SK-N-SH (cell line): Measurements from ENCODE around the gene NUMA1. TPM values are rescaled to one million over a fixed set of nuclear protein-coding genes. Genes with fewer than 3 reads are reported as not detected.

Source experiments
- CTCF ChIA-PET: fragments of 300-600, 350-600 bp; formaldehyde crosslinking; extraction: SDS; loops from one replicate; lab custom pipeline; 2021; lab: Yijun Ruan, JAX
- POLR2A ChIA-PET: fragments of 350-600 bp; sonication (Branson Sonifier 250); formaldehyde crosslinking; extraction: SDS; loops from one replicate; lab custom pipeline; 2020; ENCODE audit warnings: antibody characterized with exemption, inconsistent platforms; lab: Yijun Ruan, JAX
- DNase-seq: peaks from one replicate; pipeline ENCODE4 v3.0.0; 2012
- H2AFZ ChIP-seq: fragments of 200-600 bp; sonication (generic); 2 replicates; pipeline ENCODE4 v1.8.1; 2016; ENCODE audit warnings: antibody characterized with exemption, mild to moderate bottlenecking, low read depth
- H3F3A ChIP-seq: fragments of 200-600 bp; sonication (generic); replicated peaks from 2 replicates; pipeline ENCODE3; 2016; ENCODE audit warnings: antibody characterized with exemption, mild to moderate bottlenecking; ENCODE audit not compliant: insufficient read depth
- H3K27ac ChIP-seq, 2 experiments: fragments of 200-500 bp in 1 of 2; fragments of 200-600 bp in 1 of 2; sonication (Bioruptor generic) in 1 of 2; sonication (generic), shearing (Covaris generic) in 1 of 2; 2 replicates each; pipeline versions ENCODE4 v1.5.1 to v1.6.1; 2014 to 2016; ENCODE audit warnings: low read depth in 2 of 2, inconsistent platforms in 1 of 2, low read length in 1 of 2, mild to moderate bottlenecking in 1 of 2, mixed read lengths in 1 of 2
- H3K27me3 ChIP-seq: fragments of 200-600 bp; sonication (generic), shearing (Covaris generic); 2 replicates; pipeline ENCODE4 v1.6.1; 2016; ENCODE audit warnings: mixed run types; ENCODE audit not compliant: insufficient read depth
- H3K36me3 ChIP-seq, 2 experiments: fragments of 200-500 bp in 1 of 2; fragments of 200-600 bp in 1 of 2; sonication (Bioruptor generic) in 1 of 2; sonication (generic) in 1 of 2; replicated peaks in 1 of 2; 2 replicates each; pipeline versions ENCODE3 to v1.5.1; 2014 to 2016; ENCODE audit warnings: low read length in 1 of 2, mild to moderate bottlenecking in 1 of 2; ENCODE audit not compliant: insufficient read depth in 2 of 2, control insufficient read depth in 1 of 2
- H3K4me1 ChIP-seq, 2 experiments: fragments of 200-500 bp in 1 of 2; fragments of 200-600 bp in 1 of 2; sonication (Bioruptor generic) in 1 of 2; sonication (generic), shearing (Covaris generic) in 1 of 2; 2 replicates each; pipeline versions ENCODE4 v1.5.1 to v1.6.1; 2014 to 2016; ENCODE audit warnings: low read depth in 1 of 2, low read length in 1 of 2, mixed run types in 1 of 2; ENCODE audit not compliant: insufficient read depth in 2 of 2, control insufficient read depth in 1 of 2
- H3K4me2 ChIP-seq: fragments of 200-600 bp; sonication (generic), shearing (Covaris generic); 2 replicates; pipeline ENCODE4 v1.6.1; 2017; ENCODE audit warnings: mixed run types
- H3K4me3 ChIP-seq, 2 experiments: fragments of 200-500 bp in 1 of 2; fragments of 200-600 bp in 1 of 2; sonication (Bioruptor generic) in 1 of 2; sonication (generic), shearing (Covaris generic) in 1 of 2; 2 replicates each; pipeline versions ENCODE4 v1.5.1 to v1.8.1; 2014 to 2016; ENCODE audit warnings: low read depth in 2 of 2, inconsistent platforms in 1 of 2, low read length in 1 of 2, mild to moderate bottlenecking in 1 of 2, mixed read lengths in 1 of 2, moderate library complexity in 1 of 2
- H3K79me2 ChIP-seq: fragments of 200-600 bp; sonication (generic); 2 replicates; pipeline ENCODE4 v1.8.1; 2017; ENCODE audit warnings: mild to moderate bottlenecking; ENCODE audit not compliant: insufficient read depth
- H3K9ac ChIP-seq: fragments of 200-600 bp; sonication (generic); 2 replicates; pipeline ENCODE4 v1.6.1; 2017; ENCODE audit warnings: mixed run types
- H3K9me2 ChIP-seq: fragments of 200-600 bp; sonication (generic); 2 replicates; pipeline ENCODE4 v1.6.1; 2017; ENCODE audit warnings: mixed run types
- H3K9me3 ChIP-seq: fragments of 200-600 bp; sonication (generic); 2 replicates; pipeline ENCODE4 v1.6.1; 2017; ENCODE audit warnings: mixed run types, mild to moderate bottlenecking, moderate library complexity
- H4K20me1 ChIP-seq: fragments of 200-600 bp; sonication (generic); 2 replicates; pipeline ENCODE4 v1.6.1; 2017; ENCODE audit warnings: mild to moderate bottlenecking, mixed run types; ENCODE audit not compliant: insufficient read depth
- CHD2 ChIP-seq: fragments of 150-350 bp; IDR thresholded peaks from 2 replicates; pipeline ENCODE4 v1.6.1; 2018; ENCODE audit warnings: low read length; ENCODE audit not compliant: partially characterized antibody
- ELF1 ChIP-seq: IDR thresholded peaks from 2 replicates; pipeline ENCODE4 v1.4.0; 2012
- EZH2phosphoT487 ChIP-seq: fragments of 200-600 bp; sonication (generic); IDR thresholded peaks from 2 replicates; pipeline ENCODE4 v1.6.1; 2017; ENCODE audit warnings: low read depth, mixed run types, mild to moderate bottlenecking, antibody characterized with exemption, moderate library complexity, borderline replicate concordance
- FOSL2 ChIP-seq: IDR thresholded peaks from 2 replicates; pipeline ENCODE4 v1.4.0; 2012; ENCODE audit warnings: low read depth, mild to moderate bottlenecking, moderate library complexity, borderline replicate concordance
- FOXJ3 ChIP-seq: sonication (generic); formaldehyde crosslinking; IDR thresholded peaks from 2 replicates; pipeline ENCODE4 v1.5.1; 2020; ENCODE audit warnings: mild to moderate bottlenecking, missing genetic modification reagents
- FOXM1 ChIP-seq: IDR thresholded peaks from 2 replicates; pipeline ENCODE4 v1.4.0; 2012; ENCODE audit warnings: low read depth, mild to moderate bottlenecking
- GABPA ChIP-seq: IDR thresholded peaks from 2 replicates; pipeline ENCODE4 v1.4.0; 2012; ENCODE audit warnings: low read depth, mild to moderate bottlenecking
- GATA2 ChIP-seq: sonication (generic); formaldehyde crosslinking; IDR thresholded peaks from 2 replicates; pipeline ENCODE4 v1.5.0; 2020; ENCODE audit warnings: mild to moderate bottlenecking, missing genetic modification reagents
- IRF3 ChIP-seq: fragments of 150-350 bp; IDR thresholded peaks from 2 replicates; pipeline ENCODE4 v1.6.1; 2016; ENCODE audit warnings: mild to moderate bottlenecking, low read depth, low read length
- JUND ChIP-seq: IDR thresholded peaks from 2 replicates; pipeline ENCODE4 v1.4.0; 2012
- MAX ChIP-seq: IDR thresholded peaks from 2 replicates; pipeline ENCODE4 v1.4.0; 2012; ENCODE audit warnings: low read depth
- MEF2A ChIP-seq: IDR thresholded peaks from 2 replicates; pipeline ENCODE4 v1.4.0; 2012; ENCODE audit warnings: low read depth, borderline replicate concordance
- NFIC ChIP-seq: IDR thresholded peaks from 2 replicates; pipeline ENCODE4 v1.4.0; 2012; ENCODE audit warnings: borderline replicate concordance
- NRF1 ChIP-seq: IDR thresholded peaks from 2 replicates; pipeline ENCODE4 v1.6.1; 2012; ENCODE audit warnings: low read depth, mild to moderate bottlenecking, low read length
- POLR2AphosphoS5 ChIP-seq: IDR thresholded peaks from 2 replicates; pipeline ENCODE4 v1.6.1; 2012; ENCODE audit warnings: low read depth, low read length
- RAD21 ChIP-seq: IDR thresholded peaks from 2 replicates; pipeline ENCODE4 v1.6.1; 2012; ENCODE audit warnings: mild to moderate bottlenecking, low read length
- RCOR1 ChIP-seq: fragments of 150-350 bp; IDR thresholded peaks from 2 replicates; pipeline ENCODE4 v1.6.1; 2017; ENCODE audit warnings: antibody characterized with exemption, low read length
- RFX5 ChIP-seq: IDR thresholded peaks from 2 replicates; pipeline ENCODE4 v1.6.1; 2012; ENCODE audit warnings: mild to moderate bottlenecking, improper control_type of control experiment, low read length
- SIN3A ChIP-seq: IDR thresholded peaks from 2 replicates; pipeline ENCODE4 v1.6.1; 2012; ENCODE audit warnings: low read depth, mild to moderate bottlenecking, low read length, moderate library complexity, borderline replicate concordance
- SMC3 ChIP-seq: IDR thresholded peaks from 2 replicates; pipeline ENCODE4 v1.6.1; 2012; ENCODE audit warnings: low read depth, low read length, improper control_type of control experiment
- TCF12 ChIP-seq: IDR thresholded peaks from 2 replicates; pipeline ENCODE4 v1.4.0; 2012
- USF1 ChIP-seq: IDR thresholded peaks from 2 replicates; pipeline ENCODE4 v1.4.0; 2012; ENCODE audit warnings: low read depth, borderline replicate concordance
- USF2 ChIP-seq: fragments of 150-350 bp; IDR thresholded peaks from 2 replicates; pipeline ENCODE4 v1.6.1; 2017; ENCODE audit warnings: antibody characterized with exemption, low read length, low read depth, borderline replicate concordance
- YY1 ChIP-seq: IDR thresholded peaks from 2 replicates; pipeline ENCODE4 v1.4.0; 2012; ENCODE audit warnings: low read depth, mild to moderate bottlenecking
- ZBTB33 ChIP-seq: IDR thresholded peaks from 2 replicates; pipeline ENCODE4 v1.4.0; 2012; ENCODE audit warnings: low read depth, borderline replicate concordance
- WGBS: methylation state at CpG from one replicate; pipeline ENCODE4 v1.1.6; 2017; ENCODE audit warnings: low lambda C conversion rate; 5-methylcytosine and 5-hydroxymethylcytosine counted together
- polyA plus RNA-seq, 3 experiments: library from polyadenylated mRNA; depleted of rRNA; stranded (reverse); fragments of >200 nt; gene quantifications; 2 replicates each; pipeline ENCODE4 v1.2.3, GENCODE V29; 2012

Gene NUMA1
- polyA plus RNA-seq, 1 of the 3 experiments (the other 2 are of a cell fraction): 111 TPM

- TF ChIP-seq NFIC: no peak; the same call in 1 of the 2 replicates
- TF ChIP-seq GABPA: peak; percentile 89
- 0 out of 2 replicates have a peak, but pooled peaks have one; percentile 26 for TF ChIP-seq NRF1
- no peak for TF ChIP-seq RAD21
- no peak for TF ChIP-seq GATA2 (CRISPR knock-in tag)
- TF ChIP-seq FOXJ3 (CRISPR knock-in tag): no peak
- TF ChIP-seq USF1: no peak
- TF ChIP-seq ZBTB33: peak; percentile 86
- peak; percentile 82; the same call in 1 of the 2 replicates for TF ChIP-seq YY1
- peak; percentile 99 for TF ChIP-seq RFX5
- TF ChIP-seq MAX: peak; percentile 69
- peak; percentile 96 for TF ChIP-seq CHD2
- peak; percentile 65 for TF ChIP-seq FOXM1
- peak; percentile 27; the same call in 1 of the 2 replicates for TF ChIP-seq IRF3
- no peak for TF ChIP-seq JUND
These were observed at the start of gene NUMA1, which contains the start of gene LRRC51 (continued) for GRCh38 chr11:72080326-72081183.

GRCh38 chr11:72129381-72129780 is 49.0 kb upstream of the NUMA1 start:
- Histone ChIP-seq H3K27ac (no peak overlapping the region), H3K4me1 (no peaks in the 10 kb centered on the region), H3K9me3 (peaks cover 5% of the 10 kb centered on the region; the same call in 1 of the 2 replicates), H3K4me2 (no peak overlapping the region), H3K79me2 (no peaks in the 10 kb centered on the region)
- CTCF ChIA-PET: interaction anchor here (1.7 to 2.3 kb wide), 2 partner anchors 15 to 54 kb away, joined by 6 to 13 read pairs; no protein-coding TSS in a partner anchor
- DNase-seq: no peak
- POLR2A ChIA-PET: no interaction called here
- TF ChIP-seq SIN3A (no peak), MEF2A (no peak), GABPA (no peak), RAD21 (no peak), GATA2 (CRISPR knock-in tag) (no peak), USF2 (no peak), MAX (no peak), FOSL2 (no peak), FOXJ3 (CRISPR knock-in tag) (no peak), POLR2AphosphoS5 (no peak), TCF12 (no peak), RCOR1 (no peak), EZH2phosphoT487 (no peak), SMC3 (no peak), ELF1 (no peak), CHD2 (no peak), USF1 (no peak)
- TF ChIP-seq, all 33 proteins: peak for 0
- Histone ChIP-seq H3K9me2 (no peaks in the 10 kb centered on the region), H3K9ac (no peak overlapping the region), H3K36me3 (no peaks in the 10 kb centered on the region), H3F3A (no peaks in the 10 kb centered on the region), H3K27me3 (peaks cover 4% of the 10 kb centered on the region; the same call in 1 of the 2 replicates), H2AFZ (no peak overlapping the region), H3K4me3 (no peak overlapping the region), H4K20me1 (no peaks in the 10 kb centered on the region)
- 65% methylated on average over 3 of the region's 3 CpGs for WGBS
